ENCODE measurements around the gene TAX1BP1.
"Not testable (repeated sequence)": the region's sequence is repeated elsewhere in the genome, so short reads cannot be mapped to it uniquely, and the experiment has no call there.

DNA sequence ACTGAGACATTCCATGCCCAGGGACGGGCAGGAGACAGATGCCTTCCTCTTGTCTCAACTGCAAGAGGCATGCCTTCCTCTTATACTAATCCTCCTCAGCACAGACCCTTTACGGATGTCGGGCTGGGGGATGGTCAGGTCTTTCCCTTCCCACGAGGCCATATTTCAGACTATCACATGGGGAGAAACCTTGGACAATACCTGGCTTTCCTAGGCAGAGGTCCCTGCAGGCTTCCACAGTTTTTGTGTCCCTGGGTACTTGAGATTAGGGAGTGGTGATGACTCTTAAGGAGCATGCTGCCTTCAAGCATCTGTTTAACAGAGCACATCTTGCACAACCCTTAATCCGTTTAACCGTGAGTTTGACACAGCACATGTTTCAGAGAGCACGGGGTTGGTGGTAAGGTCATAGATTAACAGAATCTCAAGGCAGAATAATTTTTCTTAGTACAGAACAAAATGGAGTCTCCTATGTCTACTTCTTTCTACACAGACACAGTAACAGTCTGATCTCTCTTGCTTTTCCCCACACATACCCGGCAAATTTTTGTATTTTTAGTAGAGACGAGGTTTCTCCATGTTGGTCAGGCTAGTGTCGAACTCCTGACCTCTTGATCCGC, 2.2 kb downstream of the TAX1BP1 start:
- TF ChIP-seq EZH2 (IDR thresholded peaks at IDR 0.05; ENCODE audit: borderline replicate concordance, low read depth, low read length, severe bottlenecking), result not testable (repeated sequence)
- TF ChIP-seq, protein P1, sequence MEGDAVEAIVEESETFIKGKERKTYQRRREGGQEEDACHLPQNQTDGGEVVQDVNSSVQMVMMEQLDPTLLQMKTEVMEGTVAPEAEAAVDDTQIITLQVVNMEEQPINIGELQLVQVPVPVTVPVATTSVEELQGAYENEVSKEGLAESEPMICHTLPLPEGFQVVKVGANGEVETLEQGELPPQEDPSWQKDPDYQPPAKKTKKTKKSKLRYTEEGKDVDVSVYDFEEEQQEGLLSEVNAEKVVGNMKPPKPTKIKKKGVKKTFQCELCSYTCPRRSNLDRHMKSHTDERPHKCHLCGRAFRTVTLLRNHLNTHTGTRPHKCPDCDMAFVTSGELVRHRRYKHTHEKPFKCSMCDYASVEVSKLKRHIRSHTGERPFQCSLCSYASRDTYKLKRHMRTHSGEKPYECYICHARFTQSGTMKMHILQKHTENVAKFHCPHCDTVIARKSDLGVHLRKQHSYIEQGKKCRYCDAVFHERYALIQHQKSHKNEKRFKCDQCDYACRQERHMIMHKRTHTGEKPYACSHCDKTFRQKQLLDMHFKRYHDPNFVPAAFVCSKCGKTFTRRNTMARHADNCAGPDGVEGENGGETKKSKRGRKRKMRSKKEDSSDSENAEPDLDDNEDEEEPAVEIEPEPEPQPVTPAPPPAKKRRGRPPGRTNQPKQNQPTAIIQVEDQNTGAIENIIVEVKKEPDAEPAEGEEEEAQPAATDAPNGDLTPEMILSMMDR (IDR thresholded peaks at IDR 0.05; ENCODE audit: borderline replicate concordance, extremely low read depth, low read length, poor library complexity, severe bottlenecking), result not testable (repeated sequence)

Data from DND-41 (cell line).